Mesothelial cell of epicardium (in vitro differentiated cells): ENCODE data around the gene SDC1. TPM values are rescaled to one million over a fixed set of nuclear protein-coding genes. Genes with fewer than 3 reads are reported as not detected.
A peak's percentile ranks its signal among the peaks of the same experiment; 100 is the strongest.

Experiments used
- DNase-seq, 2 experiments: peaks; one replicate each; pipeline ENCODE4 v3.0.0; 2021; ENCODE audit warnings: low spot score in 2 of 2; ENCODE audit not compliant: unreplicated experiment in 2 of 2
- H3K27ac Mint-ChIP-seq: 2 replicates; pipeline ENCODE4 v1.8.0; 2021; ENCODE audit warnings: mixed read lengths
- H3K27me3 Mint-ChIP-seq: 2 replicates; pipeline ENCODE4 v1.8.0; 2021; ENCODE audit warnings: low read depth, mixed read lengths
- H3K36me3 Mint-ChIP-seq: 2 replicates; pipeline ENCODE4 v1.8.0; 2021; ENCODE audit warnings: mixed read lengths
- H3K4me1 Mint-ChIP-seq: 2 replicates; pipeline ENCODE4 v1.8.0; 2021; ENCODE audit warnings: mixed read lengths
- H3K4me3 Mint-ChIP-seq: 2 replicates; pipeline ENCODE4 v1.8.0; 2021; ENCODE audit warnings: mild to moderate bottlenecking, moderate library complexity, mixed read lengths
- H3K9me3 Mint-ChIP-seq: 2 replicates; pipeline ENCODE4 v1.8.0; 2021; ENCODE audit warnings: mixed read lengths
- total RNA-seq: library from RNA; stranded (reverse); gene quantifications from 3 replicates; pipeline ENCODE4 v1.2.1, GENCODE V29; 2021
- TF ChIP-seq, protein P1 (sequence below): fragments of 200-600 bp; sonication (generic); IDR thresholded peaks from one replicate; pipeline ENCODE4 v1.5.0; 2021; ENCODE audit warnings: antibody characterized with exemption; ENCODE audit not compliant: unreplicated experiment

The SDC1 gene
- total RNA-seq, 1 donor from 2014 or later, result 50.7 TPM

DNA sequence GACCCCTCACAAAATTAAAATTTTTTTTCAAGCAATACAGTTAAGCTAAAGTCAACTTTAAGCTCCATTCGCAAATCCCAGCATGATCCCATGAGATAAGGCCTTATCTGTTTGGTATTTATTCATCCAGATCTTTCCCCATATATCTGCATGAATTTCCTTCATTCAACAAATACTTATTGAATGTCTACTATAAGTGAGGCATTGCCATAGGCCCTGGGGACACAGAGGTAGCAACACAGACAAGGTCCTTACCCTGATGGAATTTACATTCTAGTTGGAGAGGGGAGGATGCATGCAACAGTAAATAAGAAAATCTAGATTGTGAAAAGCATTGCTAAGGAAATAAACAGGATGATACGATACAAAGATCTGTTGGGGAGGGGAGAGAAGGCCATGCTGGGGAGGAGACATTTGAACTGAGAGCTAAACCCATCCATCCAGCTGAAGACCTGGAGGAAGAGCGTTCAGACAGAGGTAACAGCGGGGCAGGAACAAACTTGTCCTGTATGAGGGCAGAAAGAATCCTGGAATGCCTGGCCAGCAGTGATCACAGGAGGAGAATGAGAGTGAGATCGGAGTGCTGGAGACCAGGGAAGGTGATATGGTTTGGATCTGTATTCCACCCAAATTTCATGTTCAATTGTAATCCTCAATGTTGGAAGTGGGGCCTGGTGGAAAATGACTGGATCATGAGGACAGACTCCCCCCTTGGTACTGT lies 71.6 kb downstream of the SDC1 start:
- H3K27ac Mint-ChIP-seq, result peak overlapping the region; percentile 65
- no peaks in the 10 kb centered on the region for H3K27me3 Mint-ChIP-seq
- no peaks in the 10 kb centered on the region for H3K36me3 Mint-ChIP-seq
- H3K9me3 Mint-ChIP-seq, result no peaks in the 10 kb centered on the region
- TF ChIP-seq, protein P1, sequence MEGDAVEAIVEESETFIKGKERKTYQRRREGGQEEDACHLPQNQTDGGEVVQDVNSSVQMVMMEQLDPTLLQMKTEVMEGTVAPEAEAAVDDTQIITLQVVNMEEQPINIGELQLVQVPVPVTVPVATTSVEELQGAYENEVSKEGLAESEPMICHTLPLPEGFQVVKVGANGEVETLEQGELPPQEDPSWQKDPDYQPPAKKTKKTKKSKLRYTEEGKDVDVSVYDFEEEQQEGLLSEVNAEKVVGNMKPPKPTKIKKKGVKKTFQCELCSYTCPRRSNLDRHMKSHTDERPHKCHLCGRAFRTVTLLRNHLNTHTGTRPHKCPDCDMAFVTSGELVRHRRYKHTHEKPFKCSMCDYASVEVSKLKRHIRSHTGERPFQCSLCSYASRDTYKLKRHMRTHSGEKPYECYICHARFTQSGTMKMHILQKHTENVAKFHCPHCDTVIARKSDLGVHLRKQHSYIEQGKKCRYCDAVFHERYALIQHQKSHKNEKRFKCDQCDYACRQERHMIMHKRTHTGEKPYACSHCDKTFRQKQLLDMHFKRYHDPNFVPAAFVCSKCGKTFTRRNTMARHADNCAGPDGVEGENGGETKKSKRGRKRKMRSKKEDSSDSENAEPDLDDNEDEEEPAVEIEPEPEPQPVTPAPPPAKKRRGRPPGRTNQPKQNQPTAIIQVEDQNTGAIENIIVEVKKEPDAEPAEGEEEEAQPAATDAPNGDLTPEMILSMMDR, result no peak
- no peak for DNase-seq
- no peak overlapping the region for H3K4me3 Mint-ChIP-seq
- H3K4me1 Mint-ChIP-seq, result peaks cover 45% of the 10 kb centered on the region

DNA sequence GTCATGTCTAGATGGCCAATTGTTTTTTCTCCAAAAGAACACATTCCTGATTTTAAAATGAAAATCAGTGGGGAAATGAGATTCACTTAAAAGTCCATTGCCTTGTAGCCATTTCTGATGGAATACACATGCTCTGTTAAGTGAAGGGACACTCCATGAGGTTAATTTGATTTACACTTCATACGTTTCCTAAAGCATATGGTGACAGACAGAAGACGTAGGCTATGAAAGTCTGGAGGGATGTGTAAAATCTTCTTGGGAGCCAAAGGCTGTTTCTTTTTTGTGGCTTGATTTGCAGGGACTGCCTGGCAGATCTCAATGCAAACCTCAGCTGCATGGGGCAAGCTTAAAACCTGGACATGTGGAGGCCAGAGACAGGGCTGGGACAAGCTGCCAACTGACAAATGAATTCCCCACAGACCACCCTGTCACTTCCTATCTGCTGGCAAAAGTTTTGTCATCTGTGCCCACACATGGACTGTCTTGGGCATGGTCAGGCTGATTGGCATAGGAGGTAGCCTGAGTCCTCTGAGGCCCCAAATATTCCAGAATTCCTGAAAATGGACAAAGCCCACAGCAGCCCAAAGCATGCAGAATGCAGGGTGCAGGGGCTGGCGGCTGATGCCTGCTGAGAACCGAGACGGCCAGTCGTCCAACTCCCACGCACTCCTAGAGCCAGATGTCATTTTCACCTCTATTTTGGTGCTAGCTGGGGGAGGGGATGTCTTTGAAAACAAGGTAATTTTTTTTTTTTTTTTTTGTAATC lies 73.9 kb downstream of the SDC1 start:
- Mint-ChIP-seq H3K27me3 (no peaks in the 10 kb centered on the region), H3K36me3 (no peaks in the 10 kb centered on the region), H3K4me3 (no peak overlapping the region), H3K9me3 (no peaks in the 10 kb centered on the region), H3K27ac (peak overlapping the region; percentile 1), H3K4me1 (peaks cover 61% of the 10 kb centered on the region)
- DNase-seq, result peak in 1 of 2 experiments; percentile 38
- TF ChIP-seq, protein P1, result no peak

Other genes with a start within 250 kb of the SDC1 start
- gene WDR35, start 235.0 kb downstream of the SDC1 start, total RNA-seq, result 12.7 to 13.5 TPM (median 13.2 TPM) in 3 replicates
- 1.6 to 2.7 TPM (median 2.1 TPM) in 3 replicates for gene MATN3, start 212.5 kb downstream of the SDC1 start, total RNA-seq
- gene LAPTM4A, start 173.5 kb downstream of the SDC1 start, total RNA-seq, result 211 to 217 TPM (median 216 TPM) in 3 replicates
- gene PUM2, start 125.7 kb upstream of the SDC1 start, total RNA-seq, result 113 to 122 TPM (median 120 TPM) in 3 replicates
- gene RHOB, start 221.9 kb upstream of the SDC1 start, total RNA-seq, result 82.9 to 88.6 TPM (median 85.9 TPM) in 3 replicates